HCT116 (cell line): ENCODE results near the gene SUCLG2. TPM values are rescaled to one million over a fixed set of nuclear protein-coding genes. Genes with fewer than 3 reads are reported as not detected.

Source experiments
- ATAC-seq: fragments of 200-7000 bp; cut with Tn5 transposase; 2 replicates; pipeline ENCODE4 v1.9.1; 2020; ENCODE audit warnings: mild to moderate bottlenecking, moderate library complexity
- BruUV-seq: library from RNA; stranded (reverse); fragments of 400-500 nt; replicated peaks from 2 replicates; lab custom pipeline; 2021; lab: Mats Ljungman, UMichigan
- CTCF ChIA-PET: fragments of 300-600 bp; sonication (Branson Sonifier 250); formaldehyde crosslinking; loops from one replicate; lab custom pipeline; 2021; ENCODE audit warnings: antibody characterized with exemption; lab: Charles Lee
- POLR2A ChIA-PET: fragments of 300-600, 350-600 bp; sonication (Branson Sonifier 250); formaldehyde crosslinking; loops from one replicate; lab custom pipeline; 2021; ENCODE audit warnings: antibody characterized with exemption; lab: Charles Lee
- RAD21 ChIA-PET, 2 experiments: fragments of 300-600 bp; sonication (Branson Sonifier 250); formaldehyde crosslinking; loops; one replicate each; lab custom pipeline; 2023; ENCODE audit warnings: low total read pairs in 2 of 2; ENCODE audit not compliant: uncharacterized antibody in 2 of 2, unreplicated experiment in 2 of 2, low non-redundant PET in 1 of 2; lab: Charles Lee
- DNase-seq: peaks from one replicate; pipeline ENCODE4 v3.0.0-alpha.2; 2010; ENCODE audit warnings: low read depth, low spot score
- H2AFZ ChIP-seq: fragments of 200-600 bp; shearing (Covaris generic), sonication (generic); 2 replicates; pipeline ENCODE4 v1.6.1; 2017; ENCODE audit warnings: low read depth, mixed run types, mixed read lengths, antibody characterized with exemption, low read length; ENCODE audit not compliant: poor library complexity, severe bottlenecking
- H3K27ac ChIP-seq: 2 replicates; pipeline ENCODE4 v1.5.1; 2012; ENCODE audit warnings: low read depth, low read length
- H3K27me3 ChIP-seq: fragments of 200-600 bp; sonication (generic); 2 replicates; pipeline ENCODE4 v1.6.1; 2016; ENCODE audit warnings: mixed run types, low read length, mixed read lengths; ENCODE audit not compliant: insufficient read depth
- H3K36me3 ChIP-seq, 2 experiments: fragments of 200-500 bp in 1 of 2; fragments of 200-600 bp in 1 of 2; sonication (Bioruptor generic) in 1 of 2; sonication (generic) in 1 of 2; 2 replicates each; pipeline versions ENCODE4 v1.5.1 to v1.6.1; 2014 to 2016; ENCODE audit warnings: low read length in 2 of 2, inconsistent platforms in 1 of 2, mixed read lengths in 1 of 2, mixed run types in 1 of 2; ENCODE audit not compliant: insufficient read depth in 2 of 2, control insufficient read depth in 1 of 2
- H3K4me1 ChIP-seq, 2 experiments: fragments of 200-600 bp in 1 of 2; sonication (generic) in 1 of 2; 2 replicates each; pipeline versions ENCODE4 v1.5.1 to v1.6.1; 2012 to 2017; ENCODE audit warnings: low read length in 2 of 2, inconsistent platforms in 1 of 2, mild to moderate bottlenecking in 1 of 2, mixed read lengths in 1 of 2, mixed run types in 1 of 2, moderate library complexity in 1 of 2; ENCODE audit not compliant: insufficient read depth in 2 of 2, control insufficient read depth in 1 of 2
- H3K4me2 ChIP-seq: fragments of 200-600 bp; sonication (generic); 2 replicates; pipeline ENCODE4 v1.6.1; 2017; ENCODE audit warnings: mixed run types, low read length, mixed read lengths
- H3K4me3 ChIP-seq, 2 experiments: fragments of 200-600 bp in 1 of 2; sonication (generic) in 1 of 2; replicated peaks in 1 of 2; 2 replicates each; pipeline ENCODE4 v1.5.1; 2011 to 2016; ENCODE audit warnings: low read length in 2 of 2, control low read depth in 1 of 2, low read depth in 1 of 2, mild to moderate bottlenecking in 1 of 2, mixed read lengths in 1 of 2, mixed run types in 1 of 2
- H3K79me2 ChIP-seq: fragments of 200-600 bp; sonication (generic); 2 replicates; pipeline ENCODE4 v1.6.1; 2017; ENCODE audit warnings: mild to moderate bottlenecking, mixed run types, low read length, moderate library complexity, mixed read lengths; ENCODE audit not compliant: insufficient read depth
- H3K9ac ChIP-seq: fragments of 200-600 bp; sonication (generic); 2 replicates; pipeline ENCODE4 v1.6.1; 2016; ENCODE audit warnings: low read length, mixed read lengths
- H3K9me2 ChIP-seq: fragments of 200-600 bp; sonication (generic), shearing (Covaris generic); 2 replicates; pipeline ENCODE4 v1.6.1; 2017; ENCODE audit warnings: mixed run types, mild to moderate bottlenecking, moderate library complexity; ENCODE audit not compliant: insufficient read depth
- H3K9me3 ChIP-seq, 2 experiments: fragments of 200-500 bp in 1 of 2; fragments of 200-600 bp in 1 of 2; sonication (Bioruptor generic) in 1 of 2; sonication (generic) in 1 of 2; 2 replicates each; pipeline ENCODE4 v1.6.1; 2014 to 2017; ENCODE audit warnings: low read length in 2 of 2, mixed read lengths in 2 of 2, inconsistent platforms in 1 of 2, low read depth in 1 of 2, mild to moderate bottlenecking in 1 of 2, mixed run types in 1 of 2, moderate library complexity in 1 of 2; ENCODE audit not compliant: control insufficient read depth in 1 of 2, insufficient read depth in 1 of 2
- H4K20me1 ChIP-seq: fragments of 200-600 bp; sonication (generic), shearing (Covaris generic); 2 replicates; pipeline ENCODE4 v1.6.1; 2017; ENCODE audit warnings: mixed run types, mild to moderate bottlenecking, moderate library complexity; ENCODE audit not compliant: insufficient read depth
- ATF3 ChIP-seq: IDR thresholded peaks from 2 replicates; pipeline ENCODE4 v1.6.1; 2012
- CBX3 ChIP-seq: IDR thresholded peaks from 2 replicates; pipeline ENCODE4 v1.6.1; 2012; ENCODE audit warnings: low read depth
- CEBPB ChIP-seq: IDR thresholded peaks from 2 replicates; pipeline ENCODE4 v1.6.1; 2012; ENCODE audit warnings: low read depth
- CTCF ChIP-seq, 3 experiments: fragments of 200-600 bp in 1 of 3; sonication (generic) in 1 of 3; IDR thresholded peaks in 2 of 3; conservative IDR thresholded peaks in 1 of 3; 2 replicates each; pipeline ENCODE4 v1.5.1; 2012 to 2017; ENCODE audit warnings: low read depth in 2 of 3, low read length in 2 of 3, antibody characterized with exemption in 1 of 3, borderline replicate concordance in 1 of 3, control low read depth in 1 of 3, mild to moderate bottlenecking in 1 of 3, mixed read lengths in 1 of 3, mixed run types in 1 of 3, moderate library complexity in 1 of 3; ENCODE audit not compliant: insufficient read depth in 1 of 3
- EGR1 ChIP-seq: IDR thresholded peaks from 2 replicates; pipeline ENCODE4 v1.6.1; 2012; ENCODE audit warnings: low read depth
- ELF1 ChIP-seq: IDR thresholded peaks from 2 replicates; pipeline ENCODE4 v1.6.1; 2012; ENCODE audit warnings: low read depth, borderline replicate concordance
- EZH2 ChIP-seq: fragments of 200-600 bp; sonication (generic); IDR thresholded peaks from 2 replicates; pipeline ENCODE4 v1.6.1; 2017; ENCODE audit warnings: antibody characterized with exemption, mixed run types
- EZH2phosphoT487 ChIP-seq: fragments of 200-600 bp; IDR thresholded peaks from 2 replicates; pipeline ENCODE4 v1.6.1; 2018; ENCODE audit warnings: antibody characterized with exemption, borderline replicate concordance
- JUND ChIP-seq: IDR thresholded peaks from 2 replicates; pipeline ENCODE4 v1.6.1; 2012
- MAX ChIP-seq: IDR thresholded peaks from 2 replicates; pipeline ENCODE4 v1.6.1; 2012
- POLR2A ChIP-seq: IDR thresholded peaks from 2 replicates; pipeline ENCODE4 v1.7.0; 2011; ENCODE audit warnings: borderline replicate concordance; ENCODE audit not compliant: insufficient read depth, insufficient read length; ENCODE audit errors: extremely low read depth
- POLR2AphosphoS5 ChIP-seq: IDR thresholded peaks from 2 replicates; pipeline ENCODE4 v1.6.1; 2011; ENCODE audit warnings: mild to moderate bottlenecking, low read depth, low read length, moderate library complexity
- SIN3A ChIP-seq: IDR thresholded peaks from 2 replicates; pipeline ENCODE4 v1.6.1; 2012; ENCODE audit warnings: low read depth
- SRF ChIP-seq: IDR thresholded peaks from 2 replicates; pipeline ENCODE4 v1.6.1; 2012; ENCODE audit warnings: low read depth
- TCF7L2 ChIP-seq: IDR thresholded peaks from 2 replicates; pipeline ENCODE4 v1.7.0; 2011; ENCODE audit warnings: borderline replicate concordance, inconsistent platforms; ENCODE audit not compliant: insufficient read depth, insufficient read length; ENCODE audit errors: extremely low read depth
- ZBTB33 ChIP-seq: IDR thresholded peaks from 2 replicates; pipeline ENCODE4 v1.6.1; 2011; ENCODE audit warnings: mild to moderate bottlenecking, low read length, moderate library complexity; ENCODE audit not compliant: insufficient replicate concordance; ENCODE audit errors: extremely low read depth
- ZFX ChIP-seq: fragments of 450-650 bp; IDR thresholded peaks from 2 replicates; pipeline ENCODE4 v1.6.1; 2017
- ZNF274 ChIP-seq: fragments of 200-500 bp; sonication (Bioruptor generic); IDR thresholded peaks from 2 replicates; pipeline ENCODE4 v1.6.1; 2014; ENCODE audit warnings: mild to moderate bottlenecking, low read depth, low read length, inconsistent platforms
- intact Hi-C: fragments of 100-400 bp; cut with micrococcal nuclease; formaldehyde crosslinking; loops from 2 replicates; pipeline ENCODE4 v1.10.0; 2022
- total RNA-seq: library from RNA; stranded (reverse); gene quantifications from one replicate; pipeline ENCODE4 v1.2.1, GENCODE V29; 2021; ENCODE audit not compliant: unreplicated experiment

SUCLG2 gene
- total RNA-seq, 1 experiment from 2014 or later, result 49.2 TPM

GRCh38 chr3:67388738-67389137, 265.7 kb downstream of the SUCLG2 start:
- intact Hi-C loops, result loop anchor here (10.0 kb wide), 1 partner anchor 1586 kb away; no protein-coding TSS in a partner anchor
- Histone ChIP-seq H3K4me1 (no peaks in the 10 kb centered on the region), H2AFZ (no peak overlapping the region), H4K20me1 (no peaks in the 10 kb centered on the region), H3K27me3 (no peaks in the 10 kb centered on the region), H3K9me3 (no peaks in the 10 kb centered on the region), H3K4me3 (no peak overlapping the region), H3K27ac (no peak overlapping the region), H3K9me2 (no peaks in the 10 kb centered on the region), H3K4me2 (no peak overlapping the region), H3K9ac (no peak overlapping the region), H3K79me2 (no peaks in the 10 kb centered on the region), H3K36me3 (no peaks in the 10 kb centered on the region)
- ATAC-seq, result no peak
- ChIA-PET CTCF (no interaction called here), RAD21 (no interaction called here), POLR2A (no interaction called here)
- DNase-seq, result no peak
- no TSS peak for BruUV-seq
- TF ChIP-seq MAX (no peak), ZBTB33 (no peak), ZNF274 (no peak), ELF1 (no peak), TCF7L2 (no peak), CBX3 (no peak), EZH2 (no peak), EZH2phosphoT487 (no peak), JUND (no peak), POLR2AphosphoS5 (no peak), CTCF (IDR thresholded peaks at IDR 0.05 in 2 of 3, conservative IDR thresholded peaks at IDR 0.05 in 1 of 3; ENCODE audit: borderline replicate concordance in 1 of 3, insufficient read depth in 1 of 3, low read depth in 2 of 3, low read length in 2 of 3) (no peak), ZFX (no peak), CEBPB (no peak), POLR2A (no peak), SIN3A (no peak), ATF3 (no peak), SRF (no peak), EGR1 (no peak)
